Chondrocyte (in vitro differentiated cells): ENCODE measurements around the gene CPT1A. TPM values are rescaled to one million over a fixed set of nuclear protein-coding genes. Genes with fewer than 3 reads are reported as not detected.

ENCODE experiments used
- DNase-seq: peaks from one replicate; pipeline ENCODE4 v3.0.0; 2021; ENCODE audit warnings: mixed read lengths, low spot score
- H3K27ac Mint-ChIP-seq: one replicate; pipeline ENCODE4 v1.8.0; 2021; ENCODE audit warnings: mild to moderate bottlenecking, moderate library complexity, mixed read lengths; ENCODE audit not compliant: unreplicated experiment
- H3K27me3 Mint-ChIP-seq: 2 replicates; pipeline ENCODE4 v1.8.0; 2021; ENCODE audit warnings: low read depth, mixed read lengths
- H3K36me3 Mint-ChIP-seq: 2 replicates; pipeline ENCODE4 v1.8.0; 2021; ENCODE audit warnings: low read depth, mixed read lengths
- H3K4me1 Mint-ChIP-seq: 2 replicates; pipeline ENCODE4 v1.8.0; 2021; ENCODE audit warnings: low read depth, mild to moderate bottlenecking, mixed read lengths
- H3K4me3 Mint-ChIP-seq: one replicate; pipeline ENCODE4 v1.8.0; 2021; ENCODE audit warnings: mild to moderate bottlenecking, moderate library complexity, mixed read lengths; ENCODE audit not compliant: unreplicated experiment
- H3K9me3 Mint-ChIP-seq: 2 replicates; pipeline ENCODE4 v1.8.0; 2021; ENCODE audit warnings: low read depth, mixed read lengths
- CTCF ChIP-seq: fragments of 200-600 bp; sonication (generic); IDR thresholded peaks from 2 replicates; pipeline ENCODE4 v1.5.0; 2021; ENCODE audit warnings: antibody characterized with exemption, mild to moderate bottlenecking, moderate library complexity
- total RNA-seq: library from RNA; stranded (reverse); gene quantifications from 3 replicates; pipeline ENCODE4 v1.2.1, GENCODE V29; 2021

The CPT1A gene
- total RNA-seq, 1 donor from 2014 or later: 58.8 TPM

- Mint-ChIP-seq H3K36me3 (peaks cover 2% of the 10 kb centered on the region), H3K9me3 (no peaks in the 10 kb centered on the region), H3K4me3 (peak overlapping the region; percentile 74), H3K4me1 (peaks cover 57% of the 10 kb centered on the region), H3K27me3 (peaks cover 7% of the 10 kb centered on the region), H3K27ac (peak overlapping the region; percentile 97)
- no peak for TF ChIP-seq CTCF
- DNase-seq: no peak
Measured at GRCh38 chr11:68840661-68841653, 759 bp downstream of the CPT1A start.

GRCh38 chr11:68839911-68840641 is 1.6 kb downstream of the CPT1A start:
- TF ChIP-seq CTCF: no peak
- Mint-ChIP-seq H3K4me1 (peaks cover 62% of the 10 kb centered on the region), H3K4me3 (peak overlapping the region; percentile 74), H3K36me3 (no peaks in the 10 kb centered on the region), H3K9me3 (no peaks in the 10 kb centered on the region), H3K27me3 (no peaks in the 10 kb centered on the region), H3K27ac (peak overlapping the region; percentile 97)
- DNase-seq: no peak

DNA sequence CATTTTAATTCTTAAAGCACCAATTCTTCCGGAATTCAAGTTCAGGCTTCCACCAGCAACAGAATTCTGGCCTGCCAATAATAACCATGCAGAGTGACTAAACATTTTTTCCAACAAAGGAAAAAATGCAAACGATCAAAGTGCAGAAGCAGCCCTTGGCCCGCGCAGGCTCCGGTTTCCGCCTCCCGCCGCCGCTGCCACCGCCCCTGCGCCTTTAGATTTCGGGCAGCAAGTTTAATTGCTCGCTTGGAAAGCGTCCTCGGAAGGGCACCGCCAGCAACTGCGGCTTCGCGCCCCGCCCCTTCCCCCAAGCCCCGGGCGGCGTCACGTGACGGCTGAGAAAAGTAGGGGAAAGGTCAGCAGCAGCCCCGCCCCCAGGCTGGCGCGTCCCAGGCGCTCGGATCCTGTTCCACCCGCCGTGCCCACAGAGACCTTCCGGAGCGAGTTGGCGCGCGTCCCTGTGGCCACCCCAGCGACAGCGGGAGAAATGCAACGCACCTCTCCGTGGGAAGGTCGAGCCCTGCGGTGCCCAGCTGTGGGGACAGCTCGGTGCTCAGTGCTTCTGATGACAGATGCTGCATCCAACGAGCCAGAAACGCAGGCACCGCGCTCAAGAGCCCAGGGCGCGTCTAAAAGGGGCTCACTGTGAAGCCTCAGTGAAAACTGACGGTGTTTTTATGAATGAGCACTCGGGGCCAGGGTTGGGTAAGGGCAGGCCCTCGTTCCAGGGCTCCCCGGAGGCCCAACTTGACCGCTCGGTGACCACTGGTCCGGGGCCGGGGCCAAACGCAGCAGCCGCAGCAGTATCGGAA is 2.5 kb downstream of the CPT1A start:
- peak; percentile 97 for DNase-seq
- peaks cover 61% of the 10 kb centered on the region for H3K4me1 Mint-ChIP-seq
- no peaks in the 10 kb centered on the region for H3K9me3 Mint-ChIP-seq
- H3K36me3 Mint-ChIP-seq: no peaks in the 10 kb centered on the region
- peak overlapping the region; percentile 74 for H3K4me3 Mint-ChIP-seq
- TF ChIP-seq CTCF: no peak
- no peaks in the 10 kb centered on the region for H3K27me3 Mint-ChIP-seq
- peak overlapping the region; percentile 97 for H3K27ac Mint-ChIP-seq

- no peaks in the 10 kb centered on the region for H3K36me3 Mint-ChIP-seq
- no peaks in the 10 kb centered on the region for H3K9me3 Mint-ChIP-seq
- no peak for DNase-seq
- no peaks in the 10 kb centered on the region for H3K27me3 Mint-ChIP-seq
- H3K4me3 Mint-ChIP-seq: peak overlapping the region; percentile 74
- H3K4me1 Mint-ChIP-seq: peaks cover 54% of the 10 kb centered on the region
- H3K27ac Mint-ChIP-seq: peak overlapping the region; percentile 97
- TF ChIP-seq CTCF: no peak
Measured at GRCh38 chr11:68838572-68838964, 3.1 kb downstream of the CPT1A start.
